Neutrophil (primary cell): ENCODE data around the gene MCTP1.

Experiments used
- H3K27ac ChIP-seq: fragments of 200-600 bp; sonication (generic); 2 replicates; pipeline ENCODE4 v1.5.1; 2016; ENCODE audit warnings: mild to moderate bottlenecking, moderate library complexity
- H3K27me3 ChIP-seq: fragments of 200-600 bp; sonication (generic); 2 replicates; pipeline ENCODE4 v1.6.0; 2016; ENCODE audit warnings: mild to moderate bottlenecking
- H3K36me3 ChIP-seq: fragments of 200-600 bp; sonication (generic); 2 replicates; pipeline ENCODE4 v1.5.1; 2017
- H3K4me1 ChIP-seq, 2 experiments: fragments of 200-600 bp in 1 of 2; sonication (generic) in 1 of 2; 1 replicate in 1 of 2; 2 replicates in 1 of 2; pipeline versions ENCODE4 v1.5.1 to v1.6.1; 2013 to 2016; ENCODE audit warnings: low read depth in 1 of 2, low read length in 1 of 2, mild to moderate bottlenecking in 1 of 2, moderate library complexity in 1 of 2; ENCODE audit not compliant: control insufficient read depth in 1 of 2, insufficient read depth in 1 of 2
- H3K4me3 ChIP-seq, 2 experiments: fragments of 200-600 bp in 1 of 2; sonication (generic) in 1 of 2; 1 replicate in 1 of 2; 2 replicates in 1 of 2; pipeline ENCODE4 v1.5.1; 2013 to 2016; ENCODE audit warnings: low read depth in 1 of 2, low read length in 1 of 2, mild to moderate bottlenecking in 1 of 2, moderate library complexity in 1 of 2
- H3K9me3 ChIP-seq: fragments of 200-600 bp; sonication (generic); 2 replicates; pipeline ENCODE4 v1.5.1; 2016
- CTCF ChIP-seq: fragments of 200-600 bp; sonication (generic); IDR thresholded peaks from 2 replicates; pipeline ENCODE4 v1.5.1; 2016; ENCODE audit warnings: antibody characterized with exemption

Gene MCTP1

GRCh38 chr5:95072281-95072680 is 212.6 kb downstream of the MCTP1 start:
- peak overlapping the region; percentile 70 for H3K27ac ChIP-seq
- no peaks in the 10 kb centered on the region for H3K36me3 ChIP-seq
- TF ChIP-seq CTCF = no peak
- no peaks in the 10 kb centered on the region for H3K27me3 ChIP-seq
- peaks cover 50 to 63% of the 10 kb centered on the region in 2 experiments for H3K4me1 ChIP-seq
- H3K4me3 ChIP-seq = no peak overlapping the region
- no peaks in the 10 kb centered on the region for H3K9me3 ChIP-seq

- H3K36me3 ChIP-seq = no peaks in the 10 kb centered on the region
- peak overlapping the region; percentile 70 for H3K27ac ChIP-seq
- TF ChIP-seq CTCF = no peak
- peaks cover 38 to 49% of the 10 kb centered on the region in 2 experiments for H3K4me1 ChIP-seq
- no peaks in the 10 kb centered on the region for H3K9me3 ChIP-seq
- H3K4me3 ChIP-seq = no peak overlapping the region
- no peaks in the 10 kb centered on the region for H3K27me3 ChIP-seq
Measured at GRCh38 chr5:95070866-95071265, 214.0 kb downstream of the MCTP1 start.

GRCh38 chr5:95070453-95070852 is 214.4 kb downstream of the MCTP1 start:
- Histone ChIP-seq H3K4me3 (peak overlapping the region; percentile 36 to 37), H3K27me3 (no peaks in the 10 kb centered on the region), H3K4me1 (peaks cover 35 to 48% of the 10 kb centered on the region in 2 experiments), H3K27ac (peak overlapping the region; percentile 70), H3K9me3 (no peaks in the 10 kb centered on the region), H3K36me3 (no peaks in the 10 kb centered on the region)
- no peak for TF ChIP-seq CTCF

- H3K27me3 ChIP-seq = no peaks in the 10 kb centered on the region
- TF ChIP-seq CTCF = no peak
- peak overlapping the region; percentile 70 for H3K27ac ChIP-seq
- no peaks in the 10 kb centered on the region for H3K9me3 ChIP-seq
- H3K4me1 ChIP-seq = peaks cover 35 to 44% of the 10 kb centered on the region in 2 experiments
- no peaks in the 10 kb centered on the region for H3K36me3 ChIP-seq
- H3K4me3 ChIP-seq = peak overlapping the region; percentile 36 to 37
Measured at GRCh38 chr5:95069948-95070347, 214.9 kb downstream of the MCTP1 start.

- Histone ChIP-seq H3K27me3 (no peaks in the 10 kb centered on the region), H3K27ac (peak overlapping the region; percentile 70), H3K4me3 (no peak overlapping the region), H3K36me3 (no peaks in the 10 kb centered on the region), H3K4me1 (peaks cover 35 to 40% of the 10 kb centered on the region in 2 experiments), H3K9me3 (no peaks in the 10 kb centered on the region)
- TF ChIP-seq CTCF = no peak
Measured at GRCh38 chr5:95069021-95069420, 215.9 kb downstream of the MCTP1 start.
